Adrenal gland (tissue), 12 donors: ENCODE results near the gene NAPB. TPM values are rescaled to one million over a fixed set of nuclear protein-coding genes. Genes with fewer than 3 reads are reported as not detected.
A peak's percentile ranks its signal among the peaks of the same experiment; 100 is the strongest.

Experiments used
- DNase-seq, 7 donors: peaks; one replicate each; pipeline ENCODE4 v3.0.0-alpha.2; 2019 to 2020
- H3K27ac ChIP-seq, 5 donors: fragments of 200-600 bp; sonication (generic) in 4 of 5; 1 replicate in 3 of 5; 2 replicates in 2 of 5; pipeline versions ENCODE4 v1.5.1 to v1.8.0; 2016 to 2020; ENCODE audit warnings: mild to moderate bottlenecking in 1 of 5
- H3K27me3 ChIP-seq: fragments of 200-600 bp; 2 replicates; pipeline ENCODE4 v1.8.0; 2021
- H3K36me3 ChIP-seq, 2 donors: fragments of 200-600 bp; replicated peaks in 1 of 2; 1 replicate in 1 of 2; 2 replicates in 1 of 2; pipeline versions ENCODE4 v1.5.1 to v1.8.0; 2018 to 2022
- H3K4me1 ChIP-seq, 2 donors: fragments of 200-600 bp; replicated peaks in 1 of 2; 1 replicate in 1 of 2; 2 replicates in 1 of 2; pipeline versions ENCODE4 v1.5.1 to v1.8.0; 2018 to 2021
- H3K4me3 ChIP-seq, 4 donors: fragments of 200-600 bp; sonication (generic) in 3 of 4; one replicate each; pipeline ENCODE4 v1.5.1; 2016 to 2018
- H3K9me3 ChIP-seq, 3 donors: fragments of 200-600 bp; sonication (generic) in 1 of 3; replicated peaks in 1 of 3; 1 replicate in 2 of 3; 2 replicates in 1 of 3; pipeline versions ENCODE4 v1.5.1 to v1.8.0; 2016 to 2021
- POLR2A ChIP-seq, 2 donors: fragments of 450-650 bp; IDR thresholded peaks; one replicate each; pipeline ENCODE4 v1.6.1; 2017; ENCODE audit warnings: antibody characterized with exemption in 2 of 2, mild to moderate bottlenecking in 2 of 2, moderate library complexity in 1 of 2
- WGBS, 4 donors: extraction: QIAGEN DNeasy Blood & Tissue Kit in 2 of 4; methylation state at CpG; one replicate each; pipeline versions ENCODE4 v1.1.5 to v1.1.7; 2013 to 2017; 5-methylcytosine and 5-hydroxymethylcytosine counted together
- intact Hi-C, 2 donors: fragments of 100-400 bp; cut with DNase I; formaldehyde crosslinking; loops; one replicate each; pipeline versions ENCODE4 v1.14.1 to v1.15.0; 2022 to 2023
- polyA plus RNA-seq, 3 donors: library from polyadenylated mRNA; stranded (reverse); fragments of 200-250 nt in 2 of 3; fragments of 350-450 nt in 1 of 3; fragmentation: Illumina TruSeq in 1 of 3; extraction: RNeasy Lipid Tissue Mini Kit (QIAGEN cat#74804) in 1 of 3; gene quantifications; one replicate each; pipeline ENCODE4 v1.2.3, GENCODE V29; 2013 to 2014
- total RNA-seq, 9 donors: library from RNA; depleted of rRNA in 4 of 9; stranded (reverse); fragments of >200 nt in 4 of 9; fragments of 120-200 nt in 1 of 9; fragmentation: NEBNext Ultra II Directional in 1 of 9; extraction: Animal tissue kit (Norgen Biotek cat#: 25700) in 1 of 9; gene quantifications; one replicate each; pipeline versions ENCODE4 v1.1.0 to v1.2.4, GENCODE V29; 2013 to 2023
- TF ChIP-seq, protein P1 (sequence below), 6 experiments: fragments of 450-650 bp in 4 of 6; fragments of 200-600 bp in 2 of 6; sonication (generic) in 1 of 6; IDR thresholded peaks; 1 replicate in 5 of 6; 2 replicates in 1 of 6; pipeline versions ENCODE4 v1.5.1 to v1.8.0; 2016 to 2021; ENCODE audit warnings: antibody characterized with exemption in 6 of 6, mild to moderate bottlenecking in 2 of 6, moderate library complexity in 1 of 6
- donor health status: healthy with polysubstance abuse.
- donor health status: Bipolar disorder and iron deficiency.
- donor health status: DM: yes; HTN: yes; CAD: no.
- donor health status: DM: no; HTN: no; CAD: no.
- donor health status: DM: no; HTN: no; CAD: no.
- donor health status: DM: yes; HTN: yes; CAD: no.

Gene NAPB
- total and polyA plus RNA-seq, 12 donors: 11.8 to 27.5 (median 20.2) TPM

DNA sequence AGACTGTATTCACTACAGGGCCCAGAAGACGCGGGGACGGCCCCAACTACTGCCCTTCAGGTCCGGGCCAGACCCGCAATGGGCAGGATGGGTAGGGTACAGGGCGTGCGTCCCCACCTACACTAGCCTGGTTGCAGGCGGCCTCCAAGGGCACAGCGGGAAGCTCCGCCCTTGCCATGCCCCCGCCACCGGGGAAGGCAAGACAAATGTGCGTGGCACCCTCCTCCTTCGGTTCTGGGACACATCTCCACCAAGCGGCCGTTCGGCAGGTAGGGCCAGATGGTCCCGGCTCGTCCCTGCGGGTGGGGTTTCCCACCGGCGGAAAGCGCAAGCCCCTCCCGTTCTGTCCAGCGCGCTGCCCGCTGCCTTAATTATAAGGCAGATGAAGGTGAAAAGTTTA, 65.1 kb downstream of the NAPB start:
- intact Hi-C loops: loop anchor here in 1 of 2 donors (10.0 kb wide), 1 partner anchor 279 kb away; the partner anchor contains the start of gene CST3
- H3K4me1 ChIP-seq: peaks cover 5 to 27% of the 10 kb centered on the region in 2 donors
- peak overlapping the region in 2 of 5 donors; percentile 94 to 98 for H3K27ac ChIP-seq

DNA sequence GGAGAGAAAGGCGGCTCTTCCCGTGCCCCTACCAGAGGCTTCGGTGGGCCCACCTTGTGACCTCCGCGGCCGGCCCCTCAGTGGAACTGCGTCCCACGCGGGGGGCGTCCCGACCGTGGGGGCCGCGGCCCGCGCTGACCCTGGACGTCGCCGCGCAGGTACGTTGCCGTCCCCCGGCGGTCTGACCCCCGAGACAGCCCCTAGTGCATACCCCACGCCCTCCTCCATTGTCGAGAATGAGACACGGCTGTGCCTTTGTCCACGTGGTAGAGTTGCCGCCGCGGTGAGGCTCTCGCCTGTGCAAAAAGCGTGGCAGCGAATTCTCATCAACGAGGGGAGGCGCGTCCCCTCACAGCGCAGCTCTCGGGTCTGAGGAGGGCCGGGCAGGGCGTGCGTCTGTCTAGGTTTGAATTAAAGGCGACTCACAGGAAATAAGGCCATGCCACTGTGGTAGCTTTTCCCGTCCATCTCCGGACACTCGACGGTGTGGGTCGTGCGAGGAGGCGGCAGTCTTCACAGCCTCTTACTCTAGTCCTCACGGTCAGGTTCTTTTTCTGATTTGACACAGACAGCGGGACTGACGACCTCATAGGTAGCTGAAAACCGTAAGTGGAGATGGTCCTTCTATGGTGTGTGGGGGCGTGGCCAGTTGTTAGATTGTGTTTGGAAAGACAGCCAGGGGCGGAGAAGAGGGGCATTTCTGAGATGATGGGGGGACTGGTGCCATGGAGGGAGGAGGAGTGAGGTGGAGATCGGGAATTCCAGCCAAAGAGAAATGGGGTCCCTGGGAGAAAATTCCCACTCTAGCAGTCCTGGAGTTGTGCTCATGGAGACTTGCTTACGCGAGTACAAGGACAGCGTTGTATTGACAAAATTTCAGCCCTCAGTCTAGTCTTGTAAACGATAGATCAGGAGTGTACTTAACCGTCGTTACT, 70.1 kb downstream of the NAPB start:
- H3K4me1 ChIP-seq: peaks cover 0 to 24% of the 10 kb centered on the region in 2 donors

More for the DNA sequence above, 65.1 kb downstream of the NAPB start:
- Histone ChIP-seq H3K9me3 (no peaks in the 10 kb centered on the region), H3K36me3 (peaks cover 0 to 10% of the 10 kb centered on the region in 2 donors), H3K27me3 (no peaks in the 10 kb centered on the region), H3K4me3 (no peak overlapping the region)
- peak in 1 of 2 donors; percentile 27 for TF ChIP-seq POLR2A (IDR thresholded peaks at IDR 0.05)
- TF ChIP-seq, protein P1, sequence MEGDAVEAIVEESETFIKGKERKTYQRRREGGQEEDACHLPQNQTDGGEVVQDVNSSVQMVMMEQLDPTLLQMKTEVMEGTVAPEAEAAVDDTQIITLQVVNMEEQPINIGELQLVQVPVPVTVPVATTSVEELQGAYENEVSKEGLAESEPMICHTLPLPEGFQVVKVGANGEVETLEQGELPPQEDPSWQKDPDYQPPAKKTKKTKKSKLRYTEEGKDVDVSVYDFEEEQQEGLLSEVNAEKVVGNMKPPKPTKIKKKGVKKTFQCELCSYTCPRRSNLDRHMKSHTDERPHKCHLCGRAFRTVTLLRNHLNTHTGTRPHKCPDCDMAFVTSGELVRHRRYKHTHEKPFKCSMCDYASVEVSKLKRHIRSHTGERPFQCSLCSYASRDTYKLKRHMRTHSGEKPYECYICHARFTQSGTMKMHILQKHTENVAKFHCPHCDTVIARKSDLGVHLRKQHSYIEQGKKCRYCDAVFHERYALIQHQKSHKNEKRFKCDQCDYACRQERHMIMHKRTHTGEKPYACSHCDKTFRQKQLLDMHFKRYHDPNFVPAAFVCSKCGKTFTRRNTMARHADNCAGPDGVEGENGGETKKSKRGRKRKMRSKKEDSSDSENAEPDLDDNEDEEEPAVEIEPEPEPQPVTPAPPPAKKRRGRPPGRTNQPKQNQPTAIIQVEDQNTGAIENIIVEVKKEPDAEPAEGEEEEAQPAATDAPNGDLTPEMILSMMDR (IDR thresholded peaks at IDR 0.05): no peak
- peak in 4 of 7 donors; percentile 40 to 54 (median 47) for DNase-seq
- WGBS, 4 donors: 60 to 78% (median 63%) methylated on average over 23 to 27 of the region's 27 CpGs

DNA sequence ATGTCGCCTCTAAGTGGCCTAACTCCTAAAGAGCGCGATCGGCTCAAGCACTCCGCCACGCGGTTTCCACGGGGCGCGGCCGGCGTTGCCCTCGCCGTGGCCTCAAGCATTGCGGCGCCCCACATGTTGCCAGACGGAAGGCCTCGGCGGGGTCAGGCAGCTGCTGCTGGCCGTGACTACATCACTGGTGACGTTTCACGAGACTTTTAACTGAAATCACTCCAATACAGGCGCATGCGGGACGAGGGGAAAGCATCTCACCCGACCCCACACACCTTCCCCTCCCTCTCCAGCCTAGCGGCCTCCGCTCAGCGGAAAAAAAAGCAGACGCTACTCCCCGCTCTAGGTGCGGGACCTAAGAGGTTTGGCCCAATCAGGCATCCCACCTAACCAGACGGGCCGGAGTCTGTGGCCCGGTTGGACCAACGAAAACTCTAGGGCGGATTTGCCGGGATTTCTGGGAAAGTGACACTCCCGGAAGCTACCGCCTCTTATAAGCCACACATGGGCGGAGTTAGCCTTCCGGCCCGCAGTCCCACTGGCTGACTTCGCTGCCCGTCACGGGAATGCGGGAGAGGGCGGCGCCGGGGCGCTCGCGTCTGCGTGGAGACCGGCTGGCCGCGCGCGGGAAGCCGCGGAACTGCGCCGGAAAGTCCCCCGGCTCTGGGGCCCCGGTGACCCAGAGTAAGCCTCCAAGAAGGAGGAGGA, 70.9 kb downstream of the NAPB start, which contains the start of gene NXT1:
TSS of gene NXT1 (plus strand) at position 596 of the 708 bp plus-strand sequence. CDS start 3,251 bp downstream, outside the sequence.
- Histone ChIP-seq H3K27me3 (no peaks in the 10 kb centered on the region), H3K36me3 (peaks cover 0 to 10% of the 10 kb centered on the region in 2 donors), H3K4me3 (peak within 1 kb of the TSS; percentile 61 to 96 (median 79)), H3K9me3 (no peaks in the 10 kb centered on the region), H3K4me1 (peaks cover 0 to 24% of the 10 kb centered on the region in 2 donors), H3K27ac (peak within 1 kb of the TSS; percentile 95 to 100 (median 99))
- intact Hi-C loops: loop anchor here in 1 of 2 donors (10.0 kb wide), 1 partner anchor 284 kb away; the partner anchor contains the start of gene CST3
- peak; percentile 98 to 99 (median 98) for DNase-seq
- WGBS, 4 donors: 0% methylated on average over 14 to 65 of the region's 65 CpGs
- TF ChIP-seq POLR2A (IDR thresholded peaks at IDR 0.05): peak; percentile 81 to 93
- TF ChIP-seq, protein P1 (IDR thresholded peaks at IDR 0.05): no peak

More for the DNA sequence above, 70.1 kb downstream of the NAPB start:
- peaks cover 0 to 10% of the 10 kb centered on the region in 2 donors for H3K36me3 ChIP-seq
- peak overlapping the region; percentile 32 to 100 (median 99) for H3K27ac ChIP-seq
- H3K27me3 ChIP-seq: no peaks in the 10 kb centered on the region
- H3K9me3 ChIP-seq: no peaks in the 10 kb centered on the region
- 1 to 5% (median 2%) methylated on average over 20 to 64 of the region's 64 CpGs for WGBS, 4 donors
- peak overlapping the region; percentile 61 to 96 (median 78) for H3K4me3 ChIP-seq
- intact Hi-C loops: loop anchor here in 1 of 2 donors (10.0 kb wide), 1 partner anchor 284 kb away; the partner anchor contains the start of gene CST3
- peak; percentile 47 to 75 (median 60) for DNase-seq
- TF ChIP-seq, protein P1 (IDR thresholded peaks at IDR 0.05): no peak
- no peak for TF ChIP-seq POLR2A (IDR thresholded peaks at IDR 0.05)
